Mesenchymal stem cell (in vitro differentiated cells and primary cell): Measurements from ENCODE around the gene TMC3.
A peak's percentile ranks its signal among the peaks of the same experiment; 100 is the strongest.

ENCODE experiments used
- DNase-seq: peaks from one replicate; pipeline ENCODE4 v3.0.0-alpha.2; 2013
- H2AFZ ChIP-seq: one replicate; pipeline ENCODE4 v1.6.1; 2013; ENCODE audit warnings: low read depth, mild to moderate bottlenecking, control low read depth, inconsistent platforms, low read length, moderate library complexity
- H2AK5ac ChIP-seq: 2 replicates; pipeline ENCODE4 v1.6.1; 2013; ENCODE audit warnings: low read length, moderate library complexity, mild to moderate bottlenecking, inconsistent platforms; ENCODE audit not compliant: severe bottlenecking
- H2BK120ac ChIP-seq: one replicate; pipeline ENCODE4 v1.6.1; 2013; ENCODE audit warnings: low read depth, mild to moderate bottlenecking, inconsistent platforms, low read length, moderate library complexity
- H2BK12ac ChIP-seq, 2 experiments: one replicate each; pipeline ENCODE4 v1.6.1; 2013; ENCODE audit warnings: inconsistent platforms in 2 of 2, low read length in 2 of 2, mild to moderate bottlenecking in 2 of 2, moderate library complexity in 2 of 2, control low read depth in 1 of 2
- H2BK15ac ChIP-seq: one replicate; pipeline ENCODE4 v1.6.1; 2013; ENCODE audit warnings: mild to moderate bottlenecking, low read depth, inconsistent platforms; ENCODE audit not compliant: poor library complexity, severe bottlenecking
- H2BK5ac ChIP-seq: 2 replicates; pipeline ENCODE4 v1.6.1; 2013; ENCODE audit warnings: low read depth, mild to moderate bottlenecking, low read length, control low read depth, inconsistent platforms; ENCODE audit not compliant: poor library complexity, severe bottlenecking
- H3K14ac ChIP-seq, 2 experiments: one replicate each; pipeline ENCODE4 v1.6.1; 2013; ENCODE audit warnings: inconsistent platforms in 2 of 2, low read length in 2 of 2, control low read depth in 1 of 2, mild to moderate bottlenecking in 1 of 2, moderate library complexity in 1 of 2
- H3K18ac ChIP-seq, 2 experiments: one replicate each; pipeline ENCODE4 v1.6.1; 2013; ENCODE audit warnings: inconsistent platforms in 2 of 2, low read length in 2 of 2, control low read depth in 1 of 2, low read depth in 1 of 2, mild to moderate bottlenecking in 1 of 2
- H3K23ac ChIP-seq, 2 experiments: one replicate each; pipeline ENCODE4 v1.6.1; 2013; ENCODE audit warnings: inconsistent platforms in 2 of 2, low read length in 2 of 2, mild to moderate bottlenecking in 2 of 2, moderate library complexity in 2 of 2, control low read depth in 1 of 2
- H3K27ac ChIP-seq: 2 replicates; pipeline ENCODE4 v1.5.1; 2013; ENCODE audit warnings: mild to moderate bottlenecking, moderate library complexity, low read length, control low read depth, inconsistent platforms; ENCODE audit not compliant: poor library complexity, severe bottlenecking
- H3K27me3 ChIP-seq, 2 experiments: 2 replicates each; pipeline versions ENCODE4 v1.6.1 to v1.7.0; 2013; ENCODE audit warnings: low read length in 2 of 2, mild to moderate bottlenecking in 2 of 2, moderate library complexity in 2 of 2, control low read depth in 1 of 2, inconsistent platforms in 1 of 2; ENCODE audit not compliant: control insufficient read depth in 1 of 2, insufficient read depth in 1 of 2
- H3K36me3 ChIP-seq, 2 experiments: 2 replicates each; pipeline versions ENCODE4 v1.6.1 to v1.7.0; 2013; ENCODE audit warnings: low read length in 2 of 2, control low read depth in 1 of 2, inconsistent platforms in 1 of 2, low read depth in 1 of 2, mild to moderate bottlenecking in 1 of 2; ENCODE audit not compliant: insufficient read depth in 2 of 2, control insufficient read depth in 1 of 2
- H3K4ac ChIP-seq, 2 experiments: one replicate each; pipeline ENCODE4 v1.6.1; 2013; ENCODE audit warnings: inconsistent platforms in 2 of 2, low read length in 2 of 2, mild to moderate bottlenecking in 2 of 2, moderate library complexity in 2 of 2, control low read depth in 1 of 2, low read depth in 1 of 2
- H3K4me1 ChIP-seq: 2 replicates; pipeline ENCODE4 v1.6.1; 2013; ENCODE audit warnings: low read depth, low read length, control low read depth; ENCODE audit not compliant: control insufficient read depth, insufficient read depth
- H3K4me2 ChIP-seq: 2 replicates; pipeline ENCODE4 v1.6.1; 2013; ENCODE audit warnings: low read length, mild to moderate bottlenecking, inconsistent platforms; ENCODE audit not compliant: poor library complexity, severe bottlenecking
- H3K4me3 ChIP-seq, 2 experiments: 2 replicates each; pipeline versions ENCODE4 v1.5.1 to v1.7.0; 2013; ENCODE audit warnings: low read length in 2 of 2, mild to moderate bottlenecking in 2 of 2, control low read depth in 1 of 2, low read depth in 1 of 2; ENCODE audit not compliant: insufficient read depth in 1 of 2
- H3K79me1 ChIP-seq: replicated peaks from 2 replicates; pipeline ENCODE4 v1.6.1; 2013; ENCODE audit warnings: mild to moderate bottlenecking, control low read depth, low read length, inconsistent platforms; ENCODE audit not compliant: poor library complexity, severe bottlenecking
- H3K9ac ChIP-seq: 2 replicates; pipeline ENCODE4 v1.7.0; 2013; ENCODE audit warnings: mild to moderate bottlenecking, low read length, moderate library complexity
- H3K9me3 ChIP-seq: 2 replicates; pipeline ENCODE4 v1.7.0; 2013; ENCODE audit warnings: mild to moderate bottlenecking, low read length; ENCODE audit not compliant: control insufficient read depth
- H4K8ac ChIP-seq: one replicate; pipeline ENCODE4 v1.6.1; 2013; ENCODE audit warnings: inconsistent platforms, mild to moderate bottlenecking, low read length, moderate library complexity
- H4K91ac ChIP-seq: one replicate; pipeline ENCODE4 v1.6.1; 2013; ENCODE audit warnings: mild to moderate bottlenecking, low read length, inconsistent platforms
- WGBS: methylation state at CpG from one replicate; pipeline ENCODE4 v1.1.7; 2013; ENCODE audit warnings: mixed read lengths; 5-methylcytosine and 5-hydroxymethylcytosine counted together

TMC3 gene

DNA sequence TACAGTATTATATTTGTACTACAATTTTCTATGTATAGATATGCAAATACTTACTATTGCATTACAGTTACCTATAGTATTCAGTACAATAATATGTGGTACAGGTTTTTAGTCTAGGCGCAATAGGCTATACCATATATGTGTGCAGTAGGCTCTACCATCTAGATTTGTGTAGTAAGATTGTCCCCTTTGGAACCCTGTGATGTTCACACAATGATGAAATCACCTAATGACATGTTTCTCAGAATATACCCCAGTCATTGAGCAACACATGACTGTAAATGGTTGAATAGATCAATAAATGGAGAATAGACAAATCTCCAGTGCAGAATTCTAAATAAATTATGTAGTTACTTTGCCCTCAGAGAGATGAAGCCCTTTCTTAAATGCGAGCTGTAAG is 17.6 kb upstream of the TMC3 start:
- Histone ChIP-seq H3K23ac (no peak overlapping the region), H3K79me1 (no peaks in the 10 kb centered on the region), H4K8ac (no peak overlapping the region), H3K4me1 (no peaks in the 10 kb centered on the region), H2BK12ac (no peak overlapping the region), H2BK120ac (no peak overlapping the region), H3K9me3 (no peaks in the 10 kb centered on the region), H4K91ac (no peak overlapping the region), H3K27me3 (peaks cover 4 to 5% of the 10 kb centered on the region in 2 experiments), H3K27ac (no peak overlapping the region), H2BK5ac (no peak overlapping the region), H3K36me3 (no peaks in the 10 kb centered on the region), H3K18ac (no peak overlapping the region), H3K9ac (no peak overlapping the region), H3K14ac (no peak overlapping the region), H2BK15ac (no peak overlapping the region), H3K4me3 (no peak overlapping the region), H2AK5ac (no peak overlapping the region), H2AFZ (no peak overlapping the region), H3K4ac (no peak overlapping the region), H3K4me2 (no peak overlapping the region)
- WGBS, result 96% methylated on average over 2 of the region's 2 CpGs
- no peak for DNase-seq

DNA sequence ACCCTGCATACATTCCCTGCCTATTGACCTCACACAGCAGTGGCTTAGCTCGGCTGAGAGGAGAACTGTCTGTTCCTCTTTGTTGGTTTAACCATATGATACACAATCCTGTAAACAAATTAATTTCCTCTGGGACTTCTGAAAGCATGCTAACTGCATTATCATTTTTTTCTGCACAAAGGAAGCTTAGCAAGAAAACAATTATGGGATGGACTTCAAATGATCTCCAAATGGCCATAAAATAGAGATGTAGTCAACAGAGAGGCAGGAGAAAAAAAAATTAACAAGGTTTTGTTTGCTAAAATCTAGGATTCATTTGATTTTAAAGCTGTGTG is 14.4 kb upstream of the TMC3 start:
- peaks cover 4 to 5% of the 10 kb centered on the region in 2 experiments for H3K27me3 ChIP-seq
- no peak overlapping the region for H3K4ac ChIP-seq
- H3K4me2 ChIP-seq, result no peak overlapping the region
- H3K14ac ChIP-seq, result no peak overlapping the region
- H4K8ac ChIP-seq, result no peak overlapping the region
- no peaks in the 10 kb centered on the region for H3K4me1 ChIP-seq
- no peaks in the 10 kb centered on the region for H3K79me1 ChIP-seq
- H3K9ac ChIP-seq, result no peak overlapping the region
- peak overlapping the region in 1 of 2 experiments; percentile 70 for H3K18ac ChIP-seq
- H2BK5ac ChIP-seq, result no peak overlapping the region
- no peak overlapping the region for H3K27ac ChIP-seq
- H3K4me3 ChIP-seq, result no peak overlapping the region
- DNase-seq, result peak; percentile 10
- no peak overlapping the region for H2BK120ac ChIP-seq
- no peak overlapping the region for H2BK15ac ChIP-seq
- H4K91ac ChIP-seq, result peak overlapping the region; percentile 39
- no peak overlapping the region for H2AFZ ChIP-seq
- H2AK5ac ChIP-seq, result no peak overlapping the region
- whole genome bisulfite sequencing, result 17% methylated on average over 1 of the region's 1 CpG
- H3K9me3 ChIP-seq, result peaks cover 3% of the 10 kb centered on the region
- no peaks in the 10 kb centered on the region for H3K36me3 ChIP-seq
- H3K23ac ChIP-seq, result no peak overlapping the region
- H2BK12ac ChIP-seq, result no peak overlapping the region

DNA sequence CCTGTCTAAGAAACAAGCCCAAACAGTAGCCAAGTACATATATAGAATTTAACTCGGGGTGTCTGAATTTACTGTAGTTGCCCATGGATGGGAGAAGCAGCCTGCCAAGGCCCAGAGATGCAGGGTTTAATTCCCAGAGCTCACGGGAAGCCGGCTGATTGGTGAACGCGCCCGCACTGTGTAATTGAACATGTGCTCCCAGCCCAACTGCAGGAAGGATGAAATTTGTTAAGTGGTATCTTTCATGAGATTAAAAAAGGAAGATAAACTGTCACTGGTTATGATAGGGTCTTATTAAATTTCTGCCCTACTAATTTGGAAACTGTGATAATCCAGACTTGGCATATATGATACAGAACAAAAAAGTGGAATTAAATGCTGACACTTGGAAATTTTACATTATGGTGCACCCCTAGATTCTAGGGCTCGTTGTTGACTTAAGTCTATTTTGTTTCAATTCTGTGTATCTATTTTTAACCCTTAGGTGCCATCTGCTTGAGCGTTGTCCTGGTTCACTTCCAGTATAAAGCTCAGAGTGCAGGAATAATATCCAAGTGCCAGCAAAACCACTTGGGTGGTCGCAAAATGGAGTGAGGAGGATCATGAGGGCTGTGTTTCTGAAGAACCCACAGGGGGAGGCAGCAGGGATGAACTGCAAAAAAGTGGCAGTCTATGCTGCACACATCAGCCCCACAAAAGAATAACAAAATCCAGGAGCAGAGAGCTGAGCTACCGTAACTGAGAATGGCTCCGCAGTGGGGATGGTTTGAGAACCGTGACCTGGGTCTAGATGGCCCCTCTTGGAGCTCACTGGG is 13.8 kb upstream of the TMC3 start:
- no peak overlapping the region for H3K27ac ChIP-seq
- H2BK120ac ChIP-seq, result no peak overlapping the region
- H4K8ac ChIP-seq, result peak overlapping the region; percentile 23
- H3K27me3 ChIP-seq, result peaks cover 4 to 5% of the 10 kb centered on the region in 2 experiments
- H2BK12ac ChIP-seq, result no peak overlapping the region
- H2AK5ac ChIP-seq, result no peak overlapping the region
- no peak overlapping the region for H2BK5ac ChIP-seq
- 90% methylated on average over 12 of the region's 12 CpGs for WGBS
- no peak overlapping the region for H3K23ac ChIP-seq
- DNase-seq, result no peak
- no peak overlapping the region for H3K9ac ChIP-seq
- H3K14ac ChIP-seq, result no peak overlapping the region
- H3K79me1 ChIP-seq, result no peaks in the 10 kb centered on the region
- no peak overlapping the region for H2AFZ ChIP-seq
- H2BK15ac ChIP-seq, result no peak overlapping the region
- H3K4me3 ChIP-seq, result no peak overlapping the region
- H3K4ac ChIP-seq, result no peak overlapping the region
- H3K9me3 ChIP-seq, result peaks cover 3% of the 10 kb centered on the region
- H3K18ac ChIP-seq, result peak overlapping the region in 1 of 2 experiments; percentile 70
- H3K36me3 ChIP-seq, result no peaks in the 10 kb centered on the region
- no peak overlapping the region for H3K4me2 ChIP-seq
- H3K4me1 ChIP-seq, result no peaks in the 10 kb centered on the region
- peak overlapping the region; percentile 39 for H4K91ac ChIP-seq

DNA sequence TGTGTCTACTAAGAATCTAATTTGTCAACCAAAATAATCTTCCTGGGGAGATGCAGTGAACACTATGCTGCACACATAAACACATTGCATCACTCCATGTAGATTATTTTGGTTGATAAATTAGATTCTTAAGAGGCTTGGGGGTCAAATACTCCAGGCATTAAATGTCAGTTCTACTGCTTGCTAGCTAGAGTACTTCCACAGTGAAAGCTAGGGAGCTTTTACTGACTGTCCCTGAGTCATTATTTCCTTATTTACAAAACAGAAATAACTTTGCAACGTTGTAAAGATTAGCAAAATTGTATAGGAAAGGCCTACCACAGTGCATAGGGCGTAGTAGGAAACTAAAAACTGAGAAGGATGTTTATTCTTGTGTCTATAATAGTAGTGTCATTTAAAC is 12.9 kb upstream of the TMC3 start:
- Histone ChIP-seq H2BK5ac (no peak overlapping the region), H3K4me3 (no peak overlapping the region), H3K9me3 (peaks cover 3% of the 10 kb centered on the region), H4K91ac (no peak overlapping the region), H2BK120ac (no peak overlapping the region), H2AK5ac (no peak overlapping the region), H4K8ac (no peak overlapping the region), H2BK15ac (no peak overlapping the region), H3K27me3 (peaks cover 4 to 5% of the 10 kb centered on the region in 2 experiments), H3K79me1 (no peaks in the 10 kb centered on the region), H2AFZ (no peak overlapping the region), H3K27ac (no peak overlapping the region), H3K18ac (no peak overlapping the region), H3K4me2 (no peak overlapping the region), H3K4me1 (no peaks in the 10 kb centered on the region), H3K36me3 (no peaks in the 10 kb centered on the region), H3K14ac (no peak overlapping the region), H3K23ac (no peak overlapping the region), H2BK12ac (no peak overlapping the region), H3K9ac (no peak overlapping the region), H3K4ac (no peak overlapping the region)
- peak; percentile 80 for DNase-seq
- WGBS, result 39% methylated on average over 2 of the region's 2 CpGs
